Measurements from ENCODE around the gene GAREM1.
"Not testable (repeated sequence)": the region's sequence is repeated elsewhere in the genome, so short reads cannot be mapped to it uniquely, and the experiment has no call there.

Gene GAREM1

GRCh38 chr18:32291623-32292022 is 179.1 kb downstream of the GAREM1 start:
- DNase-seq (ENCODE audit: low read depth in 2 of 2): not testable (repeated sequence)

DNA sequence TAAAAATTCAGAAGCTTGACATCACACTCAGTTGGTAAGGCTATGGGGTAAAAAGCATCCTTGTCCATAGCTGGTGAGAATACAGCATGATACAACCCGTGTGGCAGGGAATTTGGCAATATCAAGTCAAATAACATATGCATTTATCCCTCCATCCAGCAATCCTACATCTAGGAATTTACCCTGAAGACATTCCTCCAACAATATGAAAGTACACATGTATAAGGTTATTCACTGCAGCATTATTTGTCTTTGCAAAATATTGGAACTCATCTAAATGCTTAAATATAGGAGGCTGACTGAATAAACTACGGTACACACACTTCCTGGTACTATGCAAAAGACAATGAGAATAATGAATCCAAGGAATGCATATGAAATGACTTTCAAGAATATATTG is 179.9 kb downstream of the GAREM1 start:
- no peak for DNase-seq (ENCODE audit: low read depth in 2 of 2)

DNA sequence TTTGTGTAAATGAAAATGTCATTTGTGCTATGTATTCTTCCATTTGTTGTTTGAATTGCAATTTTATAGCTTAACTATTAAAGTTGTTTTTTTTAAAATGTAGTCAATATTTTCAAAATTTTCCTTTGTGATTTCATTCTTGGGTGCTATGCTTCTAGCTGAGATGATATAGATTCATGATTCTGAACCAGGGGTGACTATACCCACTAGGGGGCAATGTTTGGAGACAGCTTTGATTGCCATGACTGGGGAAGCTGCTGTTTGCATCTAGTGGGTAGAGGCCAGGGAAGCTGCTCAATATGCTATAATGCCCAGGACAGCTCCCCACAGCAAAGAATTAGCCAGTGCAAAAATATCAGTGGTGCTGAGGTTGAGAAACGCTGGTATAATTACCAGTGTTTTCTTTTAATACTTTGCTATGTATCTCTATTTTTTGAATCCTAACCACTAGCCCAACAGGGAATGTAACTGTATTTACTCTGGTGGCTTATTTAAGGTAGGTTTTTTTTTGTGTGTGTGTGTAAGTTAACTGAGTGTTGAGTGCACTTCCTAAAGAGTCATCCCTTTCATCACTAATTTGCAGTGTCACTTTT is 181.1 kb downstream of the GAREM1 start:
- peak; percentile 3 to 5 for DNase-seq (ENCODE audit: low read depth in 2 of 2)

- DNase-seq (ENCODE audit: low read depth in 2 of 2): no peak
Observed at GRCh38 chr18:32287873-32288272, 182.8 kb downstream of the GAREM1 start.

DNA sequence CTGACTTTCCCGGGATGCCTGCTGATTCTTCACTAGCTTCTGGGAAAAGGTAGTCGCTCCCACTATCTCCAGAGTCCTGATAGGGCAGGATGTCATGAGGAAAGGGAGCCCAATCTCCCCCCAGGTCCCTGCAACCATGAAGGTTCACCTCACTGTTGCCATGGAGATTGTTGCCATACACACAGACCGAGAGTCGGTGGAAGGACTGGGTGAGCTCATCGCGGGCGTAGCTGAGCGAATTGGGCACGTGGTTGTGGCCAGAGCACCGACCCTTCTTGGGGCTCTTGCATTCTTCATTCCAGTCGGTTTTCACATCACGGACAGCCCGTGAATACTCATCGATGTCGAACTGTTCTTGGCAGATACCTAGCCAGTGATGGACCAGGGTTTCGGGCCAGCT is 183.4 kb downstream of the GAREM1 start:
- no peak for DNase-seq (ENCODE audit: low read depth in 2 of 2)

GRCh38 chr18:32286749-32287148 is 183.9 kb downstream of the GAREM1 start:
- no peak for DNase-seq (ENCODE audit: low read depth in 2 of 2)

DNA sequence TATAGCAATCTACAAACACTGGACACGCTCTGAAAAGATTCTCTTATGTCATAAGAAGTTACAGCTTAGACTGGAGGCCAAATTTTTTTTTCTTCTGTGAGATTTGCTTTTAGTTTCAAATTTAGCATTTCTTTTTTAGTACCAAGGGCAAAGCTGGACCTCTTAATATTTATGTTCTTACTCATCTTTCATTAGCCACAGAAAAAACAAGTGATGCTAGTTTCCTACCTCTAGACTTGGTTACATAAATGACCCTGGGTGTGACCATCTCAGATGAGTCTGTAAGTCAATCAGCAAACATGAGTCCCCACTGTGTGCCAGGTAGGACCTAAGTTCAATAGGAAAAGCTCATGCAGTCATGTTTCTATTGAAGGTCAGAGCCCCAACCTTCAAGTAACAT is 186.4 kb downstream of the GAREM1 start:
- DNase-seq (ENCODE audit: low read depth in 2 of 2): no peak

GRCh38 chr18:32280911-32281310 is 189.8 kb downstream of the GAREM1 start:
- DNase-seq (ENCODE audit: low read depth in 2 of 2): no peak

DNA sequence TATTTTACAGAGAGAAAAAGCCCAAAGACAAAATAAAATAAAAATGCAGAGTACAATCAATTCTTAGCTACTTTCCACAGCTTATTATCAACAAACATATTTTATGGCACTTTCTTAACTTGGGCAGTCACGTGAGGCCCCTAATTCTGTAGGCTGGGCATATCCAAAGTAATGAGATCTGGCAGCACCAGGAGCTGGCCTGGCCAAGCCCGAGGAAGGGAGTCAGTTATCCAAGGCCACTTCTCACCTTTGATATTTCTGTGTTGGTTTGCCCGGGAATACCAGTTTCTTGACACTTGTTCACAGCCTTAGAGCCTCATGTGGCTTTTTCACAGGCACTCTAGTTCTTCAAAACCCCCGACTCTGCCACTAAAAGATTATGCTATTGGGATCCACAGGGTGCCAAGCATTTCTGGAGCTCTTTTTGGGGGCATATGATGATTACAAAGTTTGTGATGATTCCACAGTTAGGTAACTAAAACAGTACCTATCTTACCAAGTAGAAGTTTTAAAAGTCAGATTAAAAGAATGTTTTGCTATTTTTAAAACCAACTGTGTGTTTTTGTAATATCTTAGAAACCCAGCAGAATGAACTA is 190.4 kb downstream of the GAREM1 start:
- DNase-seq (ENCODE audit: low read depth in 2 of 2): no peak

GRCh38 chr18:32278177-32278799 is 192.4 kb downstream of the GAREM1 start:
- DNase-seq (ENCODE audit: low read depth in 2 of 2): no peak

DNA sequence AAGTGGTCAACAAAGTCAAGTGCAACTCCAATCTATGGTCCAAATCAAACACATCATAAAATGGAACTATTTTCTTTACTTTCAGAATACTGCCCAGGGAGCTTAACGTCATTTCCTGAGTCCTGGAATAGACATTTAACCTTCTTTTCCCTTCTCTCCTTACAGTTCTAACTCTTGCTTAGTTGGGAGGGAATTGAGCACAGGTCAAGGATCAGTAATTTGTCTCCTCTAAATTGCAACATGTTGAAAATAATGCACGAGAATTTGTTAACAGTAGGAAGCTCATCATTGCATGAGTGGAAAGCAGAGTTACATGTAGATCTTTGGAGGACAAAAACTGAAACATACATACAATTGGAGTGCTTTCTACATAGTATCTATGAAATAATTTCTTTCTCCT is 193.1 kb downstream of the GAREM1 start:
- no peak for DNase-seq (ENCODE audit: low read depth in 2 of 2)

DNA sequence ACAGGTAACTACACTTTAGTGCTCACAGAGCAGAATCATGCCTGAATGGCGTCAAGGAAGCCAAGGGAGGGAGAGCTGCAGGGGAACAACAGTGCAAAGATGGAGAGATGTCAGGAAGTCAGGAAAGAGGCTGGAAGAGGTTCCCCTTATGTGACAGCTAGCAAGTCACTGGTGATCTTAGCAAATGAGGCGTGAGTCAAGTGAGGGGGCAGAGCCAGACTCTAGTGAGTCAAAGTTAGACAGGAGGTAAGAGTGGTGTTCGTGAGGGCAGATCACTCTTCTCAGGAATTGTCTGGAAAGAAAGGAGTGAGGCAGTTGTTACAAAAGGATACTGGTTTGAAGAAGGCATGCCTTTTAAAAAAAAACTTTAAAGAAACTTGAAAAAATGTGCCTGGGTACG is 193.8 kb downstream of the GAREM1 start:
- no peak for DNase-seq (ENCODE audit: low read depth in 2 of 2)

DNA sequence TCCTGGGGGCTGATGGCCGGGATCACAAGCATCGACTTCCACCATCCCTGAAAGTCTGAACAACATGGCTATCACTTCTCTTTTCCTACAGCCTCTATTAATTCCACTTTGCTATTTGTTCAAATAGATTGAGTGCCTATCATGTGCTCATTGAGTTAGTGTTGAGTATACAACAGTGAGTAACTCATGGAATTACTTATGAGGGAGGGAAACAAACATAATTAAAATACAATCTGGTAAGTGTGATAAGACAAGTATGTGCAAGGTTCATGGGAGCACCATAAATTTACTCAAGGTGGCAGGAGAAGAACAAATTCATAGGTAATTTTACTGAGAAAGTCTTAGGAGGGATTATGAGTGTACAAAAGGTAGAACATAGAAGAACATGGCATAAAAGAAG is 194.4 kb downstream of the GAREM1 start:
- no peak for DNase-seq (ENCODE audit: low read depth in 2 of 2)

GRCh38 chr18:32275221-32275620 is 195.5 kb downstream of the GAREM1 start:
- no peak for DNase-seq (ENCODE audit: low read depth in 2 of 2)

DNA sequence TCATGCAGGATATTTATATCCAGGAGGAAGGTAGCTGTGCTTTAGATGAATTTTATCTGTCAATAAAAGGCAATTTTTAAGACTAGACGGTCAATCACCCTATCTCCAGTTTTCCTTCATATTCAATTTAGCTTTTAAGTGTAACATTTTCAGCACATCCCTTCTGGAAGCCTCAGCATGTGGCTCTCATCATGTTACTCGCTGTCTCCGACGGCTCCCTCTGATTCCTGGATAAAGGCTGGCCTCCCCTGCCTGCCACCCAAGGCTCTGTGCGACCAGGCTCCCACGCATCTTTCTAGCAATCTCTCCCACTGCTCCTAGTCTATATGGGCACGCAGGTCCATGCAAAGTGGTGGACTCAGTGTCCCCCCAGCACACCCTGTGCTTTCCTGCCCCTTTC is 196.4 kb downstream of the GAREM1 start:
- DNase-seq (ENCODE audit: low read depth in 2 of 2): no peak

DNA sequence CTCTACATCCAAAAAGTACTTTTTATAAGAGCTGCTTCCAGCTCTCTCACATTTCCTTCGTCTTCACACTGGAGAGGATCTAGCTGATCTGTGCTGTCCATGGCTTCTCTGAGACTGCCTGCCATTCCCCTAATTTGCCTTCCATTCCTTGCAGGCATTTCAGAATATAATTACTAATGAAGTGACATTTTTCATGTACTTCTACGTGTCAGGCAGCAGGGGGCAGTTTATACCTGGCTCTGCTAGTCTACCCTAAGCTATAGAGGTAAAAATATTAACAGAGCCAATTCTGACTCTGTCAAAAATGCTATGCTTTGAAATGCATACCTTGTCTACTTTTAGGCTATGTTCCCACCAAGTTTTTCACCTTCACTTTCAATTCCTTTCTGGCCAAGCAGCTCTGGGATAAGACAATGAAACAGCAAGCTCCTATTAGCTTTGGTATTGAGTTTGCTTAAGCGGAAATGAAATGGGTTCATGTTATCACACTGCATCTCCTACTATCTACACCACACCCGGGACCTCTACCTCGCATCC is 198.9 kb downstream of the GAREM1 start:
- DNase-seq (ENCODE audit: low read depth in 2 of 2): no peak

DNA sequence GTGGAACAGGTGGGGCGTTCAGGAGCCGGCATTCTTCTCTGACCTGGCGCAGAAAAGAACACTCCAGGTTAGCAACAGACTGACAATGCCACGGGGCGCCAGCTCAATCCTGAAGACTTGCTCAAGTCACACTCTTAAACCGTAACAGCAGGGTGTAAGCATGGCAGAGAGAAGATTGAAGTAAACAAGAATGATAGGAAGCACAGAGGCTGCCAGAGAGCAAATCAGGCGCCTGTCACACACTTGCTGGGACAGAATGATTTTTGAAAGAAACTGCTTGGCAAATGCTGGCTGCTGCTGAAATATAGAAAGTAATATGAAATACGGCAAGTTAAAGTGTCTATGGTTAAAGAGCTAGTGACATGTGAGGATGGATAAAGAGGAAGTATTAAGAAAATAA is 200.3 kb downstream of the GAREM1 start:
- no peak for DNase-seq (ENCODE audit: low read depth in 2 of 2)

DNA sequence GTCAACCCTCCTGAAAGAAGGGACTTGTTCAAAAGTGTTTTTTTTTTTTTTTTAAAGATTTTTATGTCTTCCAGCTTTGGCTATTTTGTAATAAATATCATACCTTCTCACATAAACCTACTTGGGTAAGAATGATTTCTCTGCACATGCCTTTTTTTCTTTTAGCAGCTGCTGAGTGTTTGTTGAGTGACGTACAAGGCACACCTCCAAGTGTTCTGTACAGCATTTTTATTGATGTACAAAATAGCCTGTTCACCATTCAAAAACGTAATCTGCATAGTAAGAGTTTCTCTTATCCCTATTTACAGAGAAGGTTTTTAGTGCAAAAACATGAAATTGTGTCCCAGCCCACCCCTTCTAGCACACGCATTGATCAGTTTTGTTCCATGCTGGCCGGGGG is 203.2 kb downstream of the GAREM1 start:
- no peak for DNase-seq (ENCODE audit: low read depth in 2 of 2)

DNA sequence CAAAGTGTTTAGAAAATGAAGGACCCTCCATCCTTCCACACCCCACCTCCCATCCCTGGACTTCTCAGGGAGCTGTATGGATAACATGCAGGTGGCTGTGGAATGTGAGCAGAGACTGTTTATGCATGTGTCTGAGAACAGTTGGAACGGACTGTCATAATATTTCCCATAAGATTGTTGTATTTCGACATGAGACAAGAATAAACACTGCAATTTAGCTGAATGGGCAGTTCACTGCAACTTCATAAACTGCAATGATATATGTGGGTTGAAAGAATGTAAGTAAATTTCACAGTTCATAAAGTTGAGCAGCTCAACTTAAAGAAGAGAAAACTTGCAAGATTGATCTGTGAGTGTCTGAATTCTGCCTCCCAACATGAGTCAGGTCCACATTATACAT is 206.3 kb downstream of the GAREM1 start:
- no peak for DNase-seq (ENCODE audit: low read depth in 2 of 2)

- no peak for DNase-seq (ENCODE audit: low read depth in 2 of 2)
Observed at GRCh38 chr18:32262092-32262491, 208.6 kb downstream of the GAREM1 start.

DNA sequence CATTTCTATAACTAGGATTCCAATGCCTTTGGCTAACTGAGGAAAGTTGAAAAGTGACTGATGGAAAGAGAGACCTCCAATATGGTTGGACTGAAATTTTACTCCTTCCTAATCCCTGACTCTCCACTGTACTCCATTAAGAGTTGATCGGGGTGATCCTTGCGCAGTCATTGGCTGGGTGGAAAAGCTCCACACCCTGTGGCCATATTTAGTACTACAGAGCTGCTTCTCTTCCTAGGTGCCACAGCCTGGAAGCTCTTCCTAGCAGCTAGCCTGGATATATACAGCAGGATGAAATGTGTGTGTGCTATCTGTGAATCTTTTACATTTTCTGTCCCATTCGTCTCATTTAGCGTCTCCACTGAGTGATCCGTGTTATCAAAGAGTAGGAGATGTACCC is 209.7 kb downstream of the GAREM1 start:
- DNase-seq (ENCODE audit: low read depth in 2 of 2): no peak

- DNase-seq (ENCODE audit: low read depth in 2 of 2): no peak
Observed at GRCh38 chr18:32259553-32259952, 211.1 kb downstream of the GAREM1 start.

- DNase-seq (ENCODE audit: low read depth in 2 of 2): no peak
Observed at GRCh38 chr18:32258558-32259204, 212.0 kb downstream of the GAREM1 start.

Measured in stimulated activated CD8-positive, alpha-beta memory T cell treated with anti-CD3 and anti-CD28 coated beads, Interleukin-2, amount 100 ng/mL, for 48 hours (primary cell).